HG03457 (cell line): ENCODE data around the gene SLC10A3.

Experiments
- ATAC-seq: cut with Tn5 transposase; IDR thresholded peaks from one replicate; pipeline ENCODE4 v1.9.1; 2021; ENCODE audit warnings: moderate number of reproducible peaks; ENCODE audit not compliant: unreplicated experiment

The SLC10A3 gene, protein sequence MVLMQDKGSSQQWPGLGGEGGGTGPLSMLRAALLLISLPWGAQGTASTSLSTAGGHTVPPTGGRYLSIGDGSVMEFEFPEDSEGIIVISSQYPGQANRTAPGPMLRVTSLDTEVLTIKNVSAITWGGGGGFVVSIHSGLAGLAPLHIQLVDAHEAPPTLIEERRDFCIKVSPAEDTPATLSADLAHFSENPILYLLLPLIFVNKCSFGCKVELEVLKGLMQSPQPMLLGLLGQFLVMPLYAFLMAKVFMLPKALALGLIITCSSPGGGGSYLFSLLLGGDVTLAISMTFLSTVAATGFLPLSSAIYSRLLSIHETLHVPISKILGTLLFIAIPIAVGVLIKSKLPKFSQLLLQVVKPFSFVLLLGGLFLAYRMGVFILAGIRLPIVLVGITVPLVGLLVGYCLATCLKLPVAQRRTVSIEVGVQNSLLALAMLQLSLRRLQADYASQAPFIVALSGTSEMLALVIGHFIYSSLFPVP

DNA sequence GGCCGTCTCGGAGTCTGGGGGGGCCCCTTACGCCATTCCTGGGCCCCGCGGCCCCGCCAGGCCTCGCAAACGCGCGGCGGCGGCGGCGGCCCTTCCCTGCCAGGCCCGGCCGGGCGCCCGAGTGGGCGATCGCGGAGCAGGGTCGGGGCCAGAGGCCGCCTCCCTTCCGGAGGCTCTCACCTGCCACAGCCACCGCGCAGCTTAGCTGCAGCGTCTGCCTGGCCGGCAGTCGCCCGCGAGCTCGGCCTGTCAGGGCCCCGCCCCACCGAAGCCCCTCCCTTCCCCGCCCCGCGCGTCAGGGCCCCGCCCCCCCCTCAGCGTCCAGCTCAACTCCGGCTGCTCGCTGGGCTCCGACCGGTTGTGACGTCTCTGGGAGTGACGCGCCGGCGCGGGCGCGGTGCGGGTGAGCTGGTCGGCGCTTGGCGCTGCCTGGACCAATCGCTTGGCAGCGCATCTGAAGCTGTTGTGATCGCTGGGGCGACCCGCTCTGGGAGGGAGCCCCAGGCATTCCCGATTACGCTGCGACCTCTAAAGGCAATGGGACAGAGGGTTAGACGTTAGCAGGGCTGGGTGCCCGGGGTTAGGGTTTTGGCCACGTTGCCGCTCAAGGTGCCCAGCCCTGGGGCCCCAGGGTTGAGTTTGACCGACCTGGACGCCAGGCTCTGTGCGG, at the start of gene SLC10A3:
TSS of gene SLC10A3 (minus strand) at position 216 of the 670 bp plus-strand sequence. CDS start 1,689 bp downstream, outside the sequence.
- ATAC-seq = peak; percentile 74

DNA sequence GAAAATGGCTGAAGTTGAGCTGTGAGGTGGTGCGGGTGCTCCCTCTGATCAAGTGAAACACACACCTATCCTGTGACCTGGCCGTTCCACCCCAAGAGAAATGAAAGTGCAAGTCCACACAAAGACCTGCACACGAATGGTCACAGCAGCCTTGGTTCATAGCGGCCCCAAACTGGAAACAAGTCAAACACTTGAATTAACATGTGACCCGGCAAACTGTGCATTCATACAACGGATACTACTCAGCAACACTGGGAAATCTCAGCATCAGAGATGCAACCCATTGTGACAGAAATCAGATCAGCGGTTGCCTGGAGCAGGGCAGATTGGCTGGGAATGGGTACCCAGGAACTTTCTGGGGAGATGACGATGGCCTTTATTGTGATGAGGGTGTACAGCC, 48.6 kb upstream of the SLC10A3 start:
- ATAC-seq = no peak

DNA sequence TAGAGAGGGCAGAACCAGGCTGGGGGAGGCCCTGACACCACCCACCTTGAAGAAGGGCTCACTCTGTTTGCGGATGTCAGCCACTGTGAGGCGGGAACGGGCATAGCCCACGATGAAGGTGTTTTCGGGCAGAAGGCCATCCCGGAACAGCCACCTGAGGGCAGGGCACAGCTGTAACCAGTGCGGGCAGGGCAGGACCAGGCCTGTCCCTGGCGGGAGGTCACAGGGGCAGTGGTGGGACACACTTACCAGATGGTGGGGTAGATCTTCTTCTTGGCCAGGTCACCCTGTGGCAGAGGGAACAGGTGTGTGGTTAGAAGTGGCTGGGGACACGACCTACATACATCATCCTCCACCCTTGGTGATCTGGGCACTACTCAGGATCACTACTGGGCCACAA, 45.5 kb upstream of the SLC10A3 start:
- ATAC-seq = no peak

GRCh38 chrX:154534526-154535322, 44.3 kb upstream of the SLC10A3 start:
- ATAC-seq = peak; percentile 75

DNA sequence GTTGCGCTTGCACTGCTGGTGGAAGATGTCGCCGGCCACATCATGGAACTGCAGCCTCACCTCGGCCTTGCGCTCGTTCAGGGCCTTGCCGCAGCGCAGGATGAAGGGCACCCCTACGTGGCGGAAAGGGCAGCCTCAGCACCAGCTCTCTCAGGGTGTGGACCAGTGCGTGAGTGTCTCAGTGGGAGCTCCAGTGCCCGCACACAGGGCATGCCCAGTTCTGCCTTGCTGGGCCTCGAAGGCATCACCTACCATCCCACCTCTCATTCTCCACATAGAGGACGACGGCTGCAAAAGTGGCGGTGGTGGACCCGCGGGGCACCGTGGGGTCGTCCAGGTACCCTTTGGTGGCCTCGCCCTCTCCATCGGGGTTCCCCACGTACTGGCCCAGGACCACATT, 42.3 kb upstream of the SLC10A3 start:
- ATAC-seq = no peak

GRCh38 chrX:154531626-154532025, 41.2 kb upstream of the SLC10A3 start:
- ATAC-seq = no peak

- no peak for ATAC-seq
Observed at GRCh38 chrX:154530286-154530685, 39.9 kb upstream of the SLC10A3 start.

GRCh38 chrX:154529206-154529612, 38.8 kb upstream of the SLC10A3 start:
- ATAC-seq = no peak

GRCh38 chrX:154526901-154527675, 36.7 kb upstream of the SLC10A3 start:
- ATAC-seq = no peak

DNA sequence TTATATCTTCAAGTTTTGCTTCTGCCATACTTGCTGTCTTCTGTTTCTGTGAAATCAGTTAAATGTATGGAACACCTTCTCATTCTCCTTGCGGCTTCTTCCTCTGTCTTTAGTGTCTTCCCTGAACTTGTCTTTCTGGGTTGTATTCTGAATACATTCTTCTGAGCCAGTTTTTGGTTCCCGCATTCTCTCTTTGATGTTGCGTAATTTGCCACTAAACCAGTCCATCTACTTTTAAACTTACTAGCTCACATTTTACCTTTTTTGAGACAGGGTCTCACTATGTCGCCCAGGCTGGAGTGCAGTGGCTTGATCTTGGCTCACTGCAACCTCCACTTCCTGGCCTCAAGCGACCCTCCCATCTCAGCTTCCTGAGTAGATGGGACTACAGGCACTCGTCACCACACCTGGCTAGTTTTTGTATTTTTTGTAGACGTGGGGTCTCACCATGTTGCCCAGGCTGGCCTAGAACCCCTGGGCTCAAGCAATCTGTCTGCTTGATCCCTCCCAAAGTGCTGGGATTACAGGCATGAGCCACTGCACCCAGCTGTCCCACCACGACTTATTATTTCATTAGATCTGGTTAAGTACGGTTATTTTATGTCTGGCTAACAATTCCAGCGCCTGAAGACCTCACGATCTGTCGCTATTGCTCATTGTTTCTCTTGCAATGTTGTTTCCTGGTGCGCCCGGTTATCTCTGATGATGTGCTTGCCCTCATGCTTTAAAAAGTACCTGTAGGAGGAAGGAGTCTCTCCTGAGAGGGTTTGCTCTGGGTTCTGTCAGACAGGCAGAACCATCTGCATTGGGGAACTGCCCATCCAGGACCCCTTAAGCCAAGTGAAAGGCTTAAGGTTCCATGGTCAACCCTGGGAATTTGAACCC, 35.4 kb upstream of the SLC10A3 start:
- ATAC-seq = no peak

GRCh38 chrX:154519389-154519788, 29.0 kb upstream of the SLC10A3 start:
- no peak for ATAC-seq

DNA sequence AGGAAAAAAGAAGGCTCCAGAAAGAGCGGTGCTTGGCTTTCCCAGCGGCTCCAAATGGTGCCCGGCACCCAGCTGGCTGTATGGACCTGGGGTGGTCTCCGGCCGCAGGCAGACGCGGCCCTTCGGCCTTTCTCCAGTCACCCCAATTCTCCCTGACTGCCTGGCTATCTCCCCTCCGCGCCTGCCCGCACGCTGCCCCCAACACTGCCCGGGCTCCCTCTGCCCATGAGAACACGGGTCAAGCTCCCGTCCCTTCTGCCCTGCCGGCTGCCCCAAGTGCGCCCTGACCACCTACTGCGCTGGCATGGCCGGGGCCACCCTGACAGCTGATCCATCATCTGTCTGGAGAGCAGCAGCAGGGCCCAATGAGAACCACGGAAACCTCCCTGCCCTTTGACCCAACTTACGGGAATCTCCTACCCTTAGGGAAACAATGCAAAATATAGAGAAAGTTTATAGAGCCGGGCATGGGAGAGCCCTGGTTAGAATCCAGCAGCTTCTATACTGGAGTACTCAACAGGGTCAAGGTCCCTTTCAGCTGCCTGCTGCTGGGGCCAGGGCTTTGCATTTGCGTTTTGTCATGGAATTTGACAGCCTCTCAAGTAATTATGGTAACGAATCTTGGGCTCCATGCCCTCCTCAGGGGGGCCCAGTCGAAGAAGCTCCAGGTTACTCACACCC, 26.8 kb upstream of the SLC10A3 start:
- ATAC-seq = no peak

DNA sequence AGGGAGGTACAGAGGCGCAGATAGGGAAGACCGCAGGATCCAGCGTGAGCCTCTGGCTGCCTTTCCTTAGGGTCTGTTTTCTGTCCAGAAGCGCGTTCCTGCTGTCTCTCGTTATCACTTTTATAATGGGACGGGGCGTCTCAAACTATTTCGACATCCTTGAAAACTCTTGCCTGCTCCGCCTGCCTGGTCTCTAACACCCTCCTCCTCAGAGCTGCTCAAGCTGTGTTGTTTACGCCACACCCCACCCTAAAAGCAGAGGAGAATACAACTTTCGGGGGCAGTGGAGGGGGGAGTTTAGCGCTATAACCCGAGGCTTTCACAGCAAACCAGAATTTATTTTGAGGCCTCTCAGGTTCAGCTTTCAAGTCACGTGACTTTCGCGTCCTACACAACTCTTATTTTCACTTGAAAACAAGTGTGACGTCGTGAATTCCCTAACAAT, 26.2 kb upstream of the SLC10A3 start:
- ATAC-seq = no peak

- peak; percentile 69 for ATAC-seq
Observed at GRCh38 chrX:154515966-154516655, 25.7 kb upstream of the SLC10A3 start, which contains the start of gene FAM3A. Gene FAM3A, minus strand, starts transcription at chrX:154516232. Its CDS starts 460 bp downstream, at chrX:154515772.

DNA sequence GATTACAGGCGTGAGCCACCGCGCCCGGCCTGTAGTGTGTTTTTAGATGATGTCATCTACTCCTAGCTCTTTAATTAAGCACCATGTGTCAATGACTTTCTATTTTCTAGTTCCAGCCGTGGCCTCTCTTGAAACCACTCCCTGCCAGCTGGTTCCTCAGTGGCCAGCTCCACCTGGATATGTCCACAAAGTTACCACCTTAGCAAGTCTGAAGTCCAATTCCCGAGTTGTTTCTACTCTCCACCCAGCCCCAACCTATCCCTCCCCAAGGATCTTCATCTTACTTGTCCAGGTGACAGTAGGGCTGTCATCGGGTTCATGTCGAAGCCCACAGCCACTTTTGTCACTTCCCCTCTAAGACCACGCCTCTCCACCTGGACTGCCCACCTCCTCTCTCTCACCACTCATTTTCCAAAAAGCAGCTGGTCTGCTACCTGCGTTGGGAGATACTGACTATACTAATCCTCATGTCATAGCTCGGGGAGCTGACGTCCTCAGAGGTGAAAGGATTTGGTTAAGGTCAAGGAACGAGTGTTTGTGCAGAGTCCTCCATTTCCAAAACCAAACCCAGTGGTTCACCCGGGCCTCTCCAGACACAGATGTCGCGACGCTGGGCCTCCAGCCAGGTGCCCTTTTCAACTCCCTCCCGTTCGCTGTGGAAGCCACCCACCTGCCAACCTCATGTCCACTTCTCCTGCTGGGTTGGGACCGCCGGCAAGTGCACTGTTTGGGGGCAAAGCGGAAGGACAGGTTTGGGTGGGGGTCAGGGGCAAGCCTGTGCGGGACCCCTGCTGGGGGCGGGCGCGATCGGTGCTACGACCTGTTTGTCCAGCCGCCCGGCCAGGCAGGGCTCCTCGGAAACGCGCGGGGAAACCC, 24.9 kb upstream of the SLC10A3 start:
- no peak for ATAC-seq

GRCh38 chrX:154513716-154514115, 23.3 kb upstream of the SLC10A3 start:
- no peak for ATAC-seq

- no peak for ATAC-seq
Observed at GRCh38 chrX:154512879-154513553, 22.6 kb upstream of the SLC10A3 start.
